Ovary (tissue), 9 donors: ENCODE measurements around the gene TMEM30B. TPM values are rescaled to one million over a fixed set of nuclear protein-coding genes. Genes with fewer than 3 reads are reported as not detected.

Experiments
- DNase-seq, 5 donors: peaks; one replicate each; pipeline ENCODE4 v3.0.0-alpha.2; 2019 to 2020
- H3K27ac ChIP-seq, 2 donors: fragments of 200-600 bp; one replicate each; pipeline versions ENCODE4 v1.5.1 to v1.8.0; 2019 to 2022
- H3K27me3 ChIP-seq: fragments of 200-600 bp; one replicate; pipeline ENCODE4 v1.8.0; 2022
- H3K36me3 ChIP-seq: fragments of 200-600 bp; sonication (generic); one replicate; pipeline ENCODE4 v1.5.1; 2019
- H3K4me1 ChIP-seq: one replicate; pipeline ENCODE4 v1.8.1; 2013; ENCODE audit warnings: mild to moderate bottlenecking, moderate library complexity; ENCODE audit not compliant: insufficient read depth
- H3K4me3 ChIP-seq: fragments of 200-600 bp; sonication (generic); one replicate; pipeline ENCODE4 v1.5.1; 2017
- H3K9me3 ChIP-seq, 2 donors: fragments of 200-600 bp in 1 of 2; sonication (generic) in 1 of 2; one replicate each; pipeline versions ENCODE4 v1.5.1 to v1.8.1; 2013 to 2019; ENCODE audit warnings: mild to moderate bottlenecking in 1 of 2, moderate library complexity in 1 of 2
- CTCF ChIP-seq, 3 donors: fragments of 450-650 bp in 2 of 3; fragments of 200-600 bp in 1 of 3; IDR thresholded peaks; one replicate each; pipeline versions ENCODE4 v1.5.1 to v1.8.0; 2016 to 2022; ENCODE audit warnings: antibody characterized with exemption in 3 of 3, mild to moderate bottlenecking in 1 of 3
- EP300 ChIP-seq: sonication (generic); formaldehyde crosslinking; IDR thresholded peaks from one replicate; pipeline ENCODE4 v1.6.1; 2017; ENCODE audit warnings: antibody characterized with exemption
- POLR2A ChIP-seq: fragments of 450-650 bp; IDR thresholded peaks from one replicate; pipeline ENCODE4 v1.6.1; 2017; ENCODE audit warnings: antibody characterized with exemption, mild to moderate bottlenecking, moderate library complexity
- WGBS, 3 donors: extraction: QIAGEN DNeasy Blood & Tissue Kit in 1 of 3; methylation state at CpG; one replicate each; pipeline versions ENCODE4 v1.1.5 to v1.1.7; 2013 to 2017; 5-methylcytosine and 5-hydroxymethylcytosine counted together
- intact Hi-C, 4 donors: fragments of 100-400 bp; cut with DNase I; formaldehyde crosslinking; loops; one replicate each; pipeline versions ENCODE4 v1.11.0 to v1.15.1; 2022 to 2023
- polyA plus RNA-seq, 2 donors: library from polyadenylated mRNA; stranded (reverse); fragments of 200-250 nt in 1 of 2; fragments of 350-450 nt in 1 of 2; fragmentation: Illumina TruSeq in 1 of 2; extraction: RNeasy Lipid Tissue Mini Kit (QIAGEN cat#74804) in 1 of 2; gene quantifications; one replicate each; pipeline ENCODE4 v1.2.3, GENCODE V29; 2013 to 2014
- total RNA-seq, 7 donors: library from RNA; depleted of rRNA in 2 of 7; stranded (reverse); fragments of >200 nt in 2 of 7; fragmentation: NEBNext Ultra II Directional in 3 of 7; extraction: Animal tissue kit (Norgen Biotek cat#: 25700) in 3 of 7; gene quantifications; one replicate each; pipeline versions ENCODE4 v1.1.0 to v1.2.4, GENCODE V29; 2016 to 2023
- donor health status: DM: no; HTN: no; CAD: no; lungs with moderate emphysema.
- donor health status: DM: no; HTN: no; CAD: no.
- donor health status: Bipolar disorder and iron deficiency.
- donor health status: DM: yes; HTN: yes; CAD: no.
- donor health status: DM: no; HTN: no; CAD: no.
- donor health status: DM: yes; HTN: yes; CAD: no.

Gene TMEM30B
- total and polyA plus RNA-seq, 9 donors = 1.2 to 35.3 (median 3.5) TPM

- intact Hi-C loops = loop anchor here in 1 of 4 donors (5.0 kb wide), 1 partner anchor 1868 kb away; no protein-coding TSS in a partner anchor
- H3K36me3 ChIP-seq = no peaks in the 10 kb centered on the region
- TF ChIP-seq EP300 (no peak), POLR2A (no peak), CTCF (IDR thresholded peaks at IDR 0.05) (no peak)
- 79 to 89% (median 87%) methylated on average over 2 of the region's 2 CpGs for WGBS, 3 donors
- H3K4me3 ChIP-seq = no peak overlapping the region
- H3K9me3 ChIP-seq = no peaks in the 10 kb centered on the region
- no peaks in the 10 kb centered on the region for H3K4me1 ChIP-seq
- no peak overlapping the region for H3K27ac ChIP-seq
- no peaks in the 10 kb centered on the region for H3K27me3 ChIP-seq
- no peak for DNase-seq
These were observed 23.6 kb upstream of the TMEM30B start for GRCh38 chr14:61304688-61305087.

- 78 to 80% (median 78%) methylated on average over 7 of the region's 7 CpGs for WGBS, 3 donors
- Histone ChIP-seq H3K9me3 (no peaks in the 10 kb centered on the region), H3K4me1 (peaks cover 2% of the 10 kb centered on the region), H3K27me3 (no peaks in the 10 kb centered on the region), H3K27ac (no peak overlapping the region), H3K4me3 (no peak overlapping the region), H3K36me3 (no peaks in the 10 kb centered on the region)
- no peak for DNase-seq
- TF ChIP-seq POLR2A (no peak), CTCF (IDR thresholded peaks at IDR 0.05) (no peak), EP300 (no peak)
- intact Hi-C loops = loop anchor here in 1 of 4 donors (5.0 kb wide), 1 partner anchor 1872 kb away; no protein-coding TSS in a partner anchor
These were observed 19.6 kb upstream of the TMEM30B start for GRCh38 chr14:61300754-61301153.

GRCh38 chr14:61300209-61300608, 19.1 kb upstream of the TMEM30B start:
- H3K9me3 ChIP-seq = no peaks in the 10 kb centered on the region
- H3K36me3 ChIP-seq = no peaks in the 10 kb centered on the region
- H3K27ac ChIP-seq = no peak overlapping the region
- DNase-seq = no peak
- H3K27me3 ChIP-seq = no peaks in the 10 kb centered on the region
- WGBS, 3 donors = 45 to 52% (median 47%) methylated on average over 2 of the region's 2 CpGs
- H3K4me1 ChIP-seq = peaks cover 2% of the 10 kb centered on the region
- TF ChIP-seq EP300 (no peak), POLR2A (no peak), CTCF (IDR thresholded peaks at IDR 0.05) (no peak)
- intact Hi-C loops = loop anchor here in 1 of 4 donors (5.0 kb wide), 1 partner anchor 1872 kb away; no protein-coding TSS in a partner anchor
- H3K4me3 ChIP-seq = no peak overlapping the region

GRCh38 chr14:61298824-61299223, 17.7 kb upstream of the TMEM30B start:
- H3K27me3 ChIP-seq = no peaks in the 10 kb centered on the region
- no peaks in the 10 kb centered on the region for H3K9me3 ChIP-seq
- TF ChIP-seq EP300 (no peak), CTCF (IDR thresholded peaks at IDR 0.05) (no peak), POLR2A (no peak)
- 46 to 49% (median 48%) methylated on average over 3 of the region's 3 CpGs for WGBS, 3 donors
- H3K4me3 ChIP-seq = no peak overlapping the region
- peaks cover 2% of the 10 kb centered on the region for H3K4me1 ChIP-seq
- H3K36me3 ChIP-seq = no peaks in the 10 kb centered on the region
- no peak overlapping the region for H3K27ac ChIP-seq
- intact Hi-C loops = no loop called here
- no peak for DNase-seq
